Peyer's patch (tissue), 4 donors: ENCODE measurements around the gene LRRFIP1.

Experiments used
- CTCF ChIP-seq, 6 experiments: fragments of 450-650 bp in 4 of 6; fragments of 200-600 bp in 2 of 6; sonication (generic) in 1 of 6; IDR thresholded peaks; one replicate each; pipeline ENCODE4 v1.5.1; 2017 to 2019; ENCODE audit warnings: antibody characterized with exemption in 6 of 6, mild to moderate bottlenecking in 3 of 6, moderate library complexity in 1 of 6
- POLR2A ChIP-seq, 2 donors: fragments of 450-650 bp; IDR thresholded peaks; one replicate each; pipeline ENCODE4 v1.5.1; 2017; ENCODE audit warnings: antibody characterized with exemption in 2 of 2, mild to moderate bottlenecking in 2 of 2, moderate library complexity in 2 of 2

GRCh38 chr2:237577956-237578870 lies 49.2 kb upstream of the LRRFIP1 start:
- TF ChIP-seq POLR2A (IDR thresholded peaks at IDR 0.05) (no peak), CTCF (IDR thresholded peaks at IDR 0.05) (no peak)
